SU-DHL-6 (cell line): ENCODE results near the gene VASP.

ENCODE experiments used
- EZH2phosphoT487 ChIP-seq: fragments of 200-600 bp; sonication (generic), shearing (Covaris generic); conservative IDR thresholded peaks from 2 replicates; pipeline ENCODE4 v1.6.1; 2018; ENCODE audit warnings: mild to moderate bottlenecking, antibody characterized with exemption, low read length, moderate library complexity, mixed read lengths
- TF ChIP-seq, protein P1 (sequence below): fragments of 200-600 bp; sonication (generic); IDR thresholded peaks from one replicate; pipeline ENCODE4 v1.5.1; 2017; ENCODE audit warnings: antibody characterized with exemption, mild to moderate bottlenecking, low read length, moderate library complexity; ENCODE audit not compliant: insufficient read depth, poor library complexity, severe bottlenecking

DNA sequence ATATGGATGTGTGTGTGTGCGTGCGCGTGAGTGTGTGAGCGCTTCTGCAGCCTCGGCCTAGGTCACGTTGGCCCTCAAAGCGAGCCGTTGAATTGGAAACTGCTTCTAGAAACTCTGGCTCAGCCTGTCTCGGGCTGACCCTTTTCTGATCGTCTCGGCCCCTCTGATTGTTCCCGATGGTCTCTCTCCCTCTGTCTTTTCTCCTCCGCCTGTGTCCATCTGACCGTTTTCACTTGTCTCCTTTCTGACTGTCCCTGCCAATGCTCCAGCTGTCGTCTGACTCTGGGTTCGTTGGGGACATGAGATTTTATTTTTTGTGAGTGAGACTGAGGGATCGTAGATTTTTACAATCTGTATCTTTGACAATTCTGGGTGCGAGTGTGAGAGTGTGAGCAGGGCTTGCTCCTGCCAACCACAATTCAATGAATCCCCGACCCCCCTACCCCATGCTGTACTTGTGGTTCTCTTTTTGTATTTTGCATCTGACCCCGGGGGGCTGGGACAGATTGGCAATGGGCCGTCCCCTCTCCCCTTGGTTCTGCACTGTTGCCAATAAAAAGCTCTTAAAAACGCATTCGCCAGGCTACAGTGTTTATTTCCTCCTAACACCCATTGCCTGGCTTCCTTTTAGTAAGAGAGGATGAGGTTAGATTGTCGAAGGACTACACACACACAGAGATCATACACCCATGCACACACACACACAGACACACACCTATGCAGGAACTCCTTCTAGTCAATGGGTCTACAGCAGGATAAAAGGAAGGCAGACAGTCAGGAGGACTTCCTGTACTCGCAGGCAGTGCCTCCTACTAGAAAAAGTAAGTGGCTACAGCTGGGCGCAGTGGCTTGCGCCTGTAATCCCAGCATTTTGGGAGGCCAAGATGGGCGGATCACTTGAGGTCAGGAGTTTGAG, 32.4 kb upstream of the VASP start:
- TF ChIP-seq, protein P1, sequence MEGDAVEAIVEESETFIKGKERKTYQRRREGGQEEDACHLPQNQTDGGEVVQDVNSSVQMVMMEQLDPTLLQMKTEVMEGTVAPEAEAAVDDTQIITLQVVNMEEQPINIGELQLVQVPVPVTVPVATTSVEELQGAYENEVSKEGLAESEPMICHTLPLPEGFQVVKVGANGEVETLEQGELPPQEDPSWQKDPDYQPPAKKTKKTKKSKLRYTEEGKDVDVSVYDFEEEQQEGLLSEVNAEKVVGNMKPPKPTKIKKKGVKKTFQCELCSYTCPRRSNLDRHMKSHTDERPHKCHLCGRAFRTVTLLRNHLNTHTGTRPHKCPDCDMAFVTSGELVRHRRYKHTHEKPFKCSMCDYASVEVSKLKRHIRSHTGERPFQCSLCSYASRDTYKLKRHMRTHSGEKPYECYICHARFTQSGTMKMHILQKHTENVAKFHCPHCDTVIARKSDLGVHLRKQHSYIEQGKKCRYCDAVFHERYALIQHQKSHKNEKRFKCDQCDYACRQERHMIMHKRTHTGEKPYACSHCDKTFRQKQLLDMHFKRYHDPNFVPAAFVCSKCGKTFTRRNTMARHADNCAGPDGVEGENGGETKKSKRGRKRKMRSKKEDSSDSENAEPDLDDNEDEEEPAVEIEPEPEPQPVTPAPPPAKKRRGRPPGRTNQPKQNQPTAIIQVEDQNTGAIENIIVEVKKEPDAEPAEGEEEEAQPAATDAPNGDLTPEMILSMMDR = no peak
- no peak for TF ChIP-seq EZH2phosphoT487
